SIG-M5 treated with dmso at 0.1 percent for 504 hours (cell line): ENCODE data around the gene MIER2.
"Not testable (repeated sequence)": the region's sequence is repeated elsewhere in the genome, so short reads cannot be mapped to it uniquely, and the experiment has no call there.

Source experiments
- DNase-seq: peaks from one replicate; lab custom pipeline; 2025; ENCODE audit not compliant: unreplicated experiment; lab: John Stamatoyannopoulos, UW

MIER2 gene

GRCh38 chr19:362683-363082 is 18.1 kb upstream of the MIER2 start:
- no peak for DNase-seq

GRCh38 chr19:362154-362553 is 17.6 kb upstream of the MIER2 start:
- no peak for DNase-seq

- no peak for DNase-seq
Observed at GRCh38 chr19:359653-359925, 15.0 kb upstream of the MIER2 start.

- not testable (repeated sequence) for DNase-seq
Observed at GRCh38 chr19:355536-355935, 10.9 kb upstream of the MIER2 start.

GRCh38 chr19:355134-355533 is 10.5 kb upstream of the MIER2 start:
- no peak for DNase-seq

GRCh38 chr19:351976-352625 is 7.5 kb upstream of the MIER2 start:
- DNase-seq, result no peak

- DNase-seq, result no peak
Observed at GRCh38 chr19:347946-348861, 3.6 kb upstream of the MIER2 start.

- DNase-seq, result no peak
Observed at GRCh38 chr19:345320-345879, 804 bp upstream of the MIER2 start.

GRCh38 chr19:343941-344624 is 513 bp downstream of the MIER2 start:
- DNase-seq, result no peak

- DNase-seq, result no peak
Observed at GRCh38 chr19:343451-343931, 1.1 kb downstream of the MIER2 start.

- peak; percentile 39 for DNase-seq
Observed at GRCh38 chr19:342801-343421, 1.7 kb downstream of the MIER2 start.

GRCh38 chr19:342128-342455 is 2.5 kb downstream of the MIER2 start:
- no peak for DNase-seq

GRCh38 chr19:341386-342127 is 3.0 kb downstream of the MIER2 start:
- DNase-seq, result no peak

GRCh38 chr19:340620-341385 is 3.8 kb downstream of the MIER2 start:
- DNase-seq, result no peak

- DNase-seq, result no peak
Observed at GRCh38 chr19:339262-339887, 5.2 kb downstream of the MIER2 start.

- DNase-seq, result peak; percentile 60
Observed at GRCh38 chr19:338421-338820, 6.2 kb downstream of the MIER2 start.

- DNase-seq, result no peak
Observed at GRCh38 chr19:336067-336614, 8.5 kb downstream of the MIER2 start.

GRCh38 chr19:335486-336066 is 9.0 kb downstream of the MIER2 start:
- DNase-seq, result no peak

- DNase-seq, result no peak
Observed at GRCh38 chr19:335072-335471, 9.5 kb downstream of the MIER2 start.
